SU-DHL-6 (cell line): Measurements from ENCODE around the gene IFI30.

ENCODE experiments used
- H2AFZ ChIP-seq: fragments of 200-600 bp; sonication (generic); 2 replicates; pipeline ENCODE4 v1.6.1; 2014; ENCODE audit warnings: low read depth, mild to moderate bottlenecking, moderate library complexity, mixed read lengths, antibody characterized with exemption, low read length; ENCODE audit not compliant: severe bottlenecking
- H3F3A ChIP-seq: fragments of 200-600 bp; shearing (Covaris generic); 2 replicates; pipeline ENCODE4 v1.6.0; 2016; ENCODE audit warnings: antibody characterized with exemption, mild to moderate bottlenecking; ENCODE audit not compliant: insufficient read depth
- H3K27ac ChIP-seq: fragments of 200-600 bp; sonication (generic); 2 replicates; pipeline ENCODE4 v1.5.1; 2016; ENCODE audit warnings: low read depth, mild to moderate bottlenecking, low read length, moderate library complexity, mixed read lengths
- H3K27me3 ChIP-seq: fragments of 200-600 bp; sonication (generic), shearing (Covaris generic); 2 replicates; pipeline ENCODE4 v1.6.0; 2014; ENCODE audit warnings: mild to moderate bottlenecking, low read length
- H3K36me3 ChIP-seq: fragments of 200-600 bp; sonication (generic); 2 replicates; pipeline ENCODE4 v1.6.1; 2014; ENCODE audit warnings: mild to moderate bottlenecking, low read length, mixed read lengths
- H3K4me2 ChIP-seq: fragments of 300-600, 200-600 bp; shearing (Covaris generic), sonication (generic); 2 replicates; pipeline ENCODE4 v1.6.0; 2014; ENCODE audit warnings: low read length, low read depth, mild to moderate bottlenecking; ENCODE audit not compliant: poor library complexity, severe bottlenecking
- H3K4me3 ChIP-seq: fragments of 200-600 bp; sonication (generic); 2 replicates; pipeline ENCODE4 v1.5.1; 2014; ENCODE audit warnings: antibody characterized with exemption, low read length, mild to moderate bottlenecking, mixed read lengths; ENCODE audit not compliant: insufficient read depth, poor library complexity, severe bottlenecking
- H3K79me2 ChIP-seq: fragments of 200-600 bp; sonication (generic); 2 replicates; pipeline ENCODE4 v1.6.1; 2014; ENCODE audit warnings: mild to moderate bottlenecking, low read length, moderate library complexity; ENCODE audit not compliant: insufficient read depth
- H3K9ac ChIP-seq: fragments of 200-600 bp; sonication (generic); 2 replicates; pipeline ENCODE4 v1.7.0; 2014; ENCODE audit warnings: mild to moderate bottlenecking, low read length
- H3K9me2 ChIP-seq: fragments of 200-600 bp; sonication (generic); replicated peaks from 2 replicates; pipeline ENCODE4 v1.6.1; 2014; ENCODE audit warnings: low read length; ENCODE audit not compliant: insufficient read depth
- H3K9me3 ChIP-seq: fragments of 200-600 bp; sonication (generic); 2 replicates; pipeline ENCODE4 v1.6.1; 2014; ENCODE audit warnings: low read length, mixed read lengths; ENCODE audit not compliant: insufficient read depth
- H4K20me1 ChIP-seq: fragments of 200-600 bp; sonication (generic); 2 replicates; pipeline ENCODE4 v1.6.1; 2014; ENCODE audit warnings: low read depth, mild to moderate bottlenecking, antibody characterized with exemption, low read length, moderate library complexity, mixed read lengths
- EZH2phosphoT487 ChIP-seq: fragments of 200-600 bp; sonication (generic), shearing (Covaris generic); conservative IDR thresholded peaks from 2 replicates; pipeline ENCODE4 v1.6.1; 2018; ENCODE audit warnings: mild to moderate bottlenecking, antibody characterized with exemption, low read length, moderate library complexity, mixed read lengths
- TF ChIP-seq, protein P1 (sequence below): fragments of 200-600 bp; sonication (generic); IDR thresholded peaks from one replicate; pipeline ENCODE4 v1.5.1; 2017; ENCODE audit warnings: antibody characterized with exemption, mild to moderate bottlenecking, low read length, moderate library complexity; ENCODE audit not compliant: insufficient read depth, poor library complexity, severe bottlenecking

Gene IFI30

DNA sequence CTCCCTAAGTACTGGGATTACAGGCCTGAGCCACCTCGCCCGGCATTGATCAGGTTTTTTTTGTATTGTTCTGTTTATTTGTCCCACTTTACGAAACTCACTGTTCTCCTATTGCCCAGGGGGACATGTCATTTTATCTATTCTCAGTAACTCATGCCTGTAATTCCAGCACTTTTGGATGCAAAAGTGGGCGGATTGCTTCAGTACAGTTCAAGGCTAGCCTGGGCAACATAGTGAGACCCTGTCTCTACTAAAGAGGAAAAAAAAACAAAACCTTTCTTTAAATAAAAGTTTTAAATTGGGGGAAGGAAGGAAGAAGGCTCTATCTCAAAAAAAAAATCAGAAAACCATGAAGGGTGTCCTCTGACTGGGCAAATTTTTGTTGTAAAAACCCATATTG is 16.7 kb downstream of the IFI30 start:
- Histone ChIP-seq H3K9me2 (no peaks in the 10 kb centered on the region), H4K20me1 (no peaks in the 10 kb centered on the region; the same call in 1 of the 2 replicates), H3K36me3 (no peaks in the 10 kb centered on the region), H3K9me3 (no peaks in the 10 kb centered on the region), H3K9ac (no peak overlapping the region), H3K4me2 (no peak overlapping the region), H3K79me2 (peaks cover 10% of the 10 kb centered on the region), H3K4me3 (no peak overlapping the region), H3K27me3 (no peaks in the 10 kb centered on the region), H2AFZ (no peak overlapping the region), H3F3A (peaks cover 53% of the 10 kb centered on the region), H3K27ac (peak overlapping the region; percentile 41)
- TF ChIP-seq, protein P1, sequence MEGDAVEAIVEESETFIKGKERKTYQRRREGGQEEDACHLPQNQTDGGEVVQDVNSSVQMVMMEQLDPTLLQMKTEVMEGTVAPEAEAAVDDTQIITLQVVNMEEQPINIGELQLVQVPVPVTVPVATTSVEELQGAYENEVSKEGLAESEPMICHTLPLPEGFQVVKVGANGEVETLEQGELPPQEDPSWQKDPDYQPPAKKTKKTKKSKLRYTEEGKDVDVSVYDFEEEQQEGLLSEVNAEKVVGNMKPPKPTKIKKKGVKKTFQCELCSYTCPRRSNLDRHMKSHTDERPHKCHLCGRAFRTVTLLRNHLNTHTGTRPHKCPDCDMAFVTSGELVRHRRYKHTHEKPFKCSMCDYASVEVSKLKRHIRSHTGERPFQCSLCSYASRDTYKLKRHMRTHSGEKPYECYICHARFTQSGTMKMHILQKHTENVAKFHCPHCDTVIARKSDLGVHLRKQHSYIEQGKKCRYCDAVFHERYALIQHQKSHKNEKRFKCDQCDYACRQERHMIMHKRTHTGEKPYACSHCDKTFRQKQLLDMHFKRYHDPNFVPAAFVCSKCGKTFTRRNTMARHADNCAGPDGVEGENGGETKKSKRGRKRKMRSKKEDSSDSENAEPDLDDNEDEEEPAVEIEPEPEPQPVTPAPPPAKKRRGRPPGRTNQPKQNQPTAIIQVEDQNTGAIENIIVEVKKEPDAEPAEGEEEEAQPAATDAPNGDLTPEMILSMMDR, result no peak
- TF ChIP-seq EZH2phosphoT487, result no peak

DNA sequence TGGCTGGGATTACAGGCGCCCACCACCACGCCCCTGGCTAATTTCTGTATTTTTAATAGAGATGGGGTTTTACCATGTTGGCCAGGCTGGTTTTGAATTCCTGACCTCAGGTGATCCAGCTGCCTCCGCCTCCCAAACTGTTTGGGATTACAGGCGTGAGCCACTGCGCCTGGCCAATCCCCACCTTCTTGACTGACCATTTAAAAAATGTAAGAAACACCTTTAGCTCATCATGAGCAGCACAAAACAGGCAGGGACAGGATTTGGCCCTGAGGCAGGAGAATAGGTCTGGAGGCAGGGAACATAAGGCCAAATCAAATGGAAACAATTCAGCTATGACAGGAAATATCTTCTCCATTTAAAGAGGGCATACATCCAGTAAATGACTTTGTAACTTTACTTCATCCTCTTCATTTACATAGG is 18.0 kb downstream of the IFI30 start:
- Histone ChIP-seq H3K4me3 (peak overlapping the region; percentile 3), H4K20me1 (no peaks in the 10 kb centered on the region; the same call in 1 of the 2 replicates), H3K27ac (peak overlapping the region; percentile 79), H3K27me3 (no peaks in the 10 kb centered on the region), H3K9me3 (no peaks in the 10 kb centered on the region), H3K9me2 (no peaks in the 10 kb centered on the region), H3K9ac (peak overlapping the region; percentile 39), H3F3A (peaks cover 50% of the 10 kb centered on the region), H3K4me2 (peak overlapping the region; percentile 60), H3K79me2 (peaks cover 10% of the 10 kb centered on the region), H3K36me3 (no peaks in the 10 kb centered on the region), H2AFZ (peak overlapping the region; percentile 12)
- TF ChIP-seq, protein P1, result no peak
- no peak for TF ChIP-seq EZH2phosphoT487

DNA sequence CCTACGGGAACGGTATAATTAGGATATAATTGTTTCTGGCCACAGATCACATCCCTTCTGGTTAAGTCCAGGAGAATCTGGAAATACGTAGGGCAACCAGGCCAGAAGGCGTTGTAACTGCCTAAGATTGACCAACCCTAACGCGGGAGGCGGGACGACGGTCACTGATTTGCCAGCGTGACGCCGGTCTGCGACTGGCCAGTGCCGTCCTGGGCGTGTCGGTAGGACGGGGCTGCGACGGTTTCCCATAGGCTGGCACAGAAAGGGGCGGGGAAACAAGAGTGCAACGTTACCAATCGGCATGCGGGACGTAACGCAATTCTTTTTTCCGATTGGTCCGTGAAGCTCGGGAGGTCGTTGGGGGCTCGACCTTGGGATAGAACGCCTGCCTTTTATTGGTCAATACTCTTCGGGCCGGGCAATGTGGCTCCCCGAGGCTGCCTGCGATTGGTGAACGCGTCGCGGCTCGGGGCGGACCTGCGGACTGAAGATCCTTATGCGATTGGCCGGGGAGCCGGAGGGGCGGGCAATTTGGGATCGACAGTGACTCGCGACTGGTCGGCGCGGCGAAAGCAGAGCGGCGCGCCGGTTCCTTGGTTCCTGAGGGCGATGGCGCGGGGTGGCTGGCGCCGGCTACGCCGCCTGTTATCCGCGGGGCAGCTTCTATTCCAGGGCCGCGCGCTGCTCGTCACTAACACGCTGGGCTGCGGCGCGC is 19.2 kb downstream of the IFI30 start, which contains the start of gene MPV17L2:
MPV17L2 (plus strand) TSS at position 546 of the 715 bp plus-strand sequence; CDS start at position 610, 64 bp downstream.
- Histone ChIP-seq H3K4me3 (peak within 1 kb of the TSS; percentile 96), H3K9me3 (no peaks in the 10 kb centered on the region), H4K20me1 (no peaks in the 10 kb centered on the region; the same call in 1 of the 2 replicates), H3K27ac (peak within 1 kb of the TSS; percentile 79), H2AFZ (no peak within 1 kb of the TSS), H3K79me2 (peaks cover 10% of the 10 kb centered on the region), H3K4me2 (peak within 1 kb of the TSS; percentile 82), H3F3A (peaks cover 39% of the 10 kb centered on the region), H3K9ac (peak within 1 kb of the TSS; percentile 96), H3K36me3 (no peaks in the 10 kb centered on the region), H3K9me2 (no peaks in the 10 kb centered on the region), H3K27me3 (no peaks in the 10 kb centered on the region)
- no peak for TF ChIP-seq EZH2phosphoT487
- TF ChIP-seq, protein P1, result no peak
